Stimulated activated CD4-positive, alpha-beta T cell treated with anti-CD3 and anti-CD28 coated beads, Interleukin-15, amount 100 ng/mL, for 48 hours (primary cell): Measurements from ENCODE around the gene GPR15LG.
"Not testable (repeated sequence)": the region's sequence is repeated elsewhere in the genome, so short reads cannot be mapped to it uniquely, and the experiment has no call there.

Experiments used
- DNase-seq, 2 donors: peaks; one replicate each; pipeline ENCODE4 v3.0.0-alpha.2; 2020; ENCODE audit warnings: low read depth in 2 of 2

The GPR15LG gene

GRCh38 chr10:84166620-84167288, 6.8 kb upstream of the GPR15LG start:
- no peak for DNase-seq

- not testable (repeated sequence) for DNase-seq
These were observed 6.3 kb upstream of the GPR15LG start for GRCh38 chr10:84167289-84167653.

DNA sequence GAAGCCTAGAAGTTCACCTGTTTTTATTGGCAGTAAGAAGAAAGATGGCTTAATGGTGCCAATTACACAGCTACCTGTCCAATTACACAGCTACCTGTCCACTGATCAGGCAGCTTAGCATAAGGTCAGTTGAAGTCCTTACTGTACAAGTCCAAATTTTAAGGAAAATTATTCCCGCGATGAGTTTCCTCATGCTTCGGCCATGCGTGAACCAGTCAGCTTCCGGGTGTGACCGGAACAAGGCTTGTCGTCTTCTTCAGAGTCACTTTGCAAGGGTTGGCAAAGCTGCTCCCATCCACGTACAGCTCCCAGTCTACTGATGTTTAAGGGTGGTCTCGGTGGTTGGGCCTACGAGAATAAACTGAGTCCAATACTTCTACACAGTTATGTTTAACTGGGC, 5.2 kb upstream of the GPR15LG start:
- DNase-seq, result not testable (repeated sequence)

DNA sequence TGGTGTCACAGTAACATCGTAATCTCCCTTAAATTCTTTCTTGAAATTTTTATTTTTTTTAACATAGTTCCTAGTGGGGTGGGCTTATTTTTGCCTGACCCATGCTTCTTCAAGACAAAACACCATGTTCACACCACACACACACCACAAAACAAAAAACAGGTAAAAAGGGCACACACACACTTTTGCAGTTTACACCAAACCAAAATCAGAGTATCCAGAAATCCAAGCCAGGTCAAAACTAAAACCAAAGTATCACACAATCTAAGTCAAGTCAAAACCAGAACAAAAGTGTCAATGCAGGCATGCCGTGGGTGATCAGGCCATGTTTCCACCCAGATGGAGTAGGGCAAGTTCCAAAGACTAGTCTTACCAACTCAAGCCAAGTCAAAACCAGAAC, 2.4 kb upstream of the GPR15LG start:
- not testable (repeated sequence) for DNase-seq

- DNase-seq, result not testable (repeated sequence)
These were observed 1.7 kb upstream of the GPR15LG start for GRCh38 chr10:84171700-84172466.

DNA sequence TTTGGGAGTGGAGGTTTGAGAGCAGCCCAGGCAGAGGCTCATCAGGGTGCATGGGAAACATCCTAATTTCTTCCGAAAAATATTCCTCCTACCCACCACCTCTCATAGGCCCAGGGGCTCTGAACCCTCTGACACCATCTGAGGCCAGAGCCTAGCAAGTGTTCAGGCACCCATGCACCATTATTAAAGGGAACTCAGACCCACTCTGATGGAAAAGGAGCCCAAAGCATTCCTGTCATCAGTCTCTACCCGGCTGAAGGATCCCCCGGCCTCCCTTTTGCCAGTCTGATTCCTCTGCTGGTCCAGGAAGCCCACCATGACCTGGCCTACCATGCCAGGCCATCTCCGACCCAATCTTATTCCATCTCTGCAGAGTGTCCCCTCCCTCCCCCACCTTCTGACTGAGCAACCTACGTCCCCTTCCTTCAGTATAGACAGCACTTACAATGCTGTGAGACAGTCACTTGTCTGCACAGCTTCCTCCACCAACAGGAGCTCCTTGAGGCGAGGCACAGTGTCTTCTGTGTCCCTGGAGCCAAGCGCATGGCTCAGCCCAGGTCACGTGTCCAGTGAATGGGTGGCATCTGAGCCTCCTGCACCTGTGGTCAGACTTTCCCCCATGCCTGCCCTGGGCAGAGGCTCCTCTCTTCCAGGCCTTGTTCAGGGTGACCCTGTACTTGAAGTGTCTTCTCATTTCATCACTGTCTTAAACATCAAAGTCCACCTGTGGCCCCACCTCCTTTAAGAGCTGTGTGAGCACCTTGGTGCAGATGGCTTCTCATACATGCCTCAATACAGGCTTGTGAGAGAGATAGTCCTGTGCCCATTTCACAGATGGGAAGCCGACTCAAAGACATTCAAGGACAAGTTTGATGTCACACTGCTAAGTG, 889 bp upstream of the GPR15LG start:
- no peak for DNase-seq

DNA sequence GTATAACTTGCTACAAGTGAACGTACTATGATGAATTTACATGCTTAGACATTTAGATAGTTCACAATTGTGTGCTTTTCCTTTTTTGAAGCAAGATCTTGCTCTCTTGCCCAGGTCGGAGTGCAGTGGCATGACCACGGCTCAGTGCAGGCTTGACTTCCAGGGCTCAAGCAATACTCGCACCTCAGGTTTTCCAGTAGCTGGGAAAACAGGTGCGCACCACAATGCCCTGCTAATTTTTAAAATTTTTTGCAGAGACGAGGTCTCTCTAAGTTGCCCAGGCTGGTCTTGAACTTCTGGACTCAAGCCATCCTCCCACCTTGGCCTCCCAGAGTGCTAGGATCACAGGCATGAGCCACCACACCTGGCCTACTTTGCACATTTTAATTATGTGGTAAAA, 1.8 kb downstream of the GPR15LG start:
- DNase-seq, result no peak

- no peak for DNase-seq
These were observed 2.8 kb downstream of the GPR15LG start for GRCh38 chr10:84176351-84176750.

GRCh38 chr10:84176836-84177474, 3.4 kb downstream of the GPR15LG start:
- no peak for DNase-seq

- no peak for DNase-seq
These were observed 4.0 kb downstream of the GPR15LG start for GRCh38 chr10:84177541-84178141.

GRCh38 chr10:84178160-84178609, 4.6 kb downstream of the GPR15LG start:
- no peak for DNase-seq

GRCh38 chr10:84179059-84179710, 5.6 kb downstream of the GPR15LG start:
- no peak for DNase-seq

DNA sequence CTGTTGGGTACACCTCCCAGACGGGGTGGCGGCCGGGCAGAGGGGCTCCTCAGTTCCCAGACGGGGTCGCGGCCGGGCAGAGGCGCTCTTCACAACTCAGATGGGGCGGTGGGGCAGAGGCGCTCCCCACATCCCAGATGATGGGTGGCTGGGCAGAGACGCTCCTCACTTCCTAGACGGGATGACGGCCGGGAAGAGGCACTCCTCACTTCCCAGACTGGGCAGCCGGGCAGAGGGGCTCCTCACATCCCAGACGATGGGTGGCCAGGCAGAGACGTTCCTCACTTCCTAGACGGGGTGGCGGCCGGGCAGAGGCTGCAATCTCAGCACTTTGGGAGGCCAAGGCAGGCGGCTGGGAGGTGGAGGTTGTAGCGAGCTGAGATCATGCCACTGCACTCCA, 6.8 kb downstream of the GPR15LG start:
- not testable (repeated sequence) for DNase-seq

- no peak for DNase-seq
These were observed 8.0 kb downstream of the GPR15LG start for GRCh38 chr10:84181631-84182030.

- DNase-seq, result no peak
These were observed 10.9 kb downstream of the GPR15LG start for GRCh38 chr10:84184517-84184916.

DNA sequence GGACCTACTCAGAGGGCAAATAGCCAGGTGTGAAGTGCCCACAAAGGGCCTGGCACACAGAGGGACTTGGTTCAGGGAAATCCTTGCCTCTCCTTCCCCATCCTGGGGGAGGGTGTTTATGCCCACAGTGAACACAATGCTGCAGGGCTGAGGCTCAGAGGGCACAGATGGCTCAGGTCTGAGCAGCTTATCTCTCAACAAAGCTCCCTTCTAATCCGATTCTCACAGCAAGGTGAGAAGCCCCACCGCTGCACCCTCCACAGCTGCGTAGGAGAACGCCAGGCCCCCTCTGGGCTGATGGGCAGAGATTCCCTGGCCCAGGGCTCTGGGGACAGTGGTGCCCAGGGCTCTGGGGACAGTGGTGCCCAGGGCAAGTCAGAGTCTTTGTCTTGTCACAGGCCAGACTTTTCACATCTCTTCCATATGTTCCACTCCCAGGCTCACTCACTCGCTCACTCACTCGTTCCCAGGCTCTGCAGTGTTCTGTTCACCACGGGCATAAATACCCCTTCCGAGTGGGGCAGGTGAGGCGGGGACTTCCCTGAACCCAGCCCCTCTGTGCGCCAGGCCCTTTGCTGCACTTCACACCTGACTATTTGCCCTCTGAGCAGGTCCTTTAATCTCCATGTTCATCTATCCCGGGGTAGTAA, 12.1 kb downstream of the GPR15LG start:
- no peak for DNase-seq

DNA sequence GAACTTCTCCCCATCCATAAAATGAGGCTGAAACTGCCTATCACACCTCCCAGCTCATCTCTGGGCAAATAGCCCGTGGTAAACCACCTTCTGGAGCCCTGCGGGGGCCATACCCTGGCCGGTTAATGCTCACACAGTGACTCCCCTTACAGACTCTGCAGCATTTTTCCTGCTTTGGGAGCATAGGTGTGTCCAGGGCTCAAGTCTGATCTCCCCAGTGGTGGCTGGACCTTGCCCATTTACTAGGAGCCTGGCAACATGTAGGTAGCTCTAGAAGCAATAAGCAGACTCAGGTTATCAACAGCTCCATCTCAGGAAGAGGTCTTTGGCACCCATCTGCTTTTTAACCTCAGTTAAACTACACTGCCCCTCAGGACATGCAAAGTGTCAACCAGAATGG, 15.2 kb downstream of the GPR15LG start:
- no peak for DNase-seq

DNA sequence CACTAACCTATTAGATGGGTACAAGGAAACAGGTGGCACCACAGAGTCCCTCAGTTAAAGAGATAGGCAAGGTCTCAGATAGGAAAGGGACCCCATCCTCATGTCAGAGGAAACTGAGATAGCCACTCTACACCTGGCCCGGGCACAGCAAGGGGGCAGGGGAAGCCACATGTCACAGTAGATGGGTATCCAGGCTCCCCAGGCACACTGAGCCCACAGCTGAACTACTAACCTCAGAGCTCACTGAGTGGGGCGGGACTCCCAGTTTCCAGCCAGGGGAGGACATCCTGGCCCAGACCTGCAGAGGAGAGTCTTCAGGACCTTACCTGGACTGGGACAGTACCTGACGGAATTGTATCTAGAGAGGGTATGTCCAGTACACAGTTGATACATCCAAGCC, 17.0 kb downstream of the GPR15LG start:
- no peak for DNase-seq

GRCh38 chr10:84191106-84191505, 17.5 kb downstream of the GPR15LG start:
- no peak for DNase-seq

DNA sequence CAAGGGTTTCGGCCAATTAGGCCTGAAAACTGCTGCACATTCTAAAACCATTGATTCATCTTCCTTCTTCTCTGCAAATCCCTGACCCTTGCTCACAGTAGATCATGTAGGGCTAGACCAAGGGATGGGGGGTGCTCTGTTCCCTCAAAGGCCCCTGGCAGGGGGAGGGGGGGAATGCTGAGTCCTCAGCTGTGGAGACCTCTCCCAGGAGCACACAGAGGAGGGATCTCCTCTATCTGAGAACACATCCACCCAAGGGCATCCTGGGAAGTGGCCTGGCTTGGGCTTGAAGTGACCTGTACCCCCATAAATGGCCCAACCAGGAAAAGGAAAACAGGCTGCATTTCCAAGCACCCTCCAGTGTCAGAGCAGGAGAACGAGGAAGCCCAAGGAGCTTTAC, 19.7 kb downstream of the GPR15LG start:
- no peak for DNase-seq
